Measurements from ENCODE around the gene EXOC3L4. TPM values are rescaled to one million over a fixed set of nuclear protein-coding genes. Genes with fewer than 3 reads are reported as not detected.

The EXOC3L4 gene
- total RNA-seq, 1 experiment from 2014 or later = not detected

- Mint-ChIP-seq H3K9me3 (ENCODE audit: unreplicated experiment) (no peaks in the 10 kb centered on the region), H3K27me3 (ENCODE audit: insufficient read depth, unreplicated experiment) (no peaks in the 10 kb centered on the region), H3K4me1 (ENCODE audit: insufficient read depth, unreplicated experiment) (no peaks in the 10 kb centered on the region), H3K27ac (ENCODE audit: low read depth, unreplicated experiment) (no peak overlapping the region), H3K4me3 (ENCODE audit: unreplicated experiment) (no peak overlapping the region), H3K36me3 (ENCODE audit: insufficient read depth, unreplicated experiment) (no peaks in the 10 kb centered on the region)
- CTCF ChIA-PET = interaction anchor here (1.0 kb wide), 1 partner anchor 54 kb away, joined by 6 read pairs; no protein-coding TSS in a partner anchor
- POLR2A ChIA-PET = interaction anchor here (1.2 kb wide), 1 partner anchor 14 kb away, joined by 3 read pairs; no protein-coding TSS in a partner anchor
- no peak for TF ChIP-seq CTCF (IDR thresholded peaks at IDR 0.05; ENCODE audit: unreplicated experiment)
- intact Hi-C loops (cut with micrococcal nuclease) = no loop called here
- BruUV-seq (replicated peaks) = no TSS peak
- no peak for DNase-seq (ENCODE audit: unreplicated experiment)
Measured at GRCh38 chr14:103157969-103158368, 63.4 kb downstream of the EXOC3L4 start.

- Mint-ChIP-seq H3K9me3 (ENCODE audit: unreplicated experiment) (no peaks in the 10 kb centered on the region), H3K36me3 (ENCODE audit: insufficient read depth, unreplicated experiment) (no peaks in the 10 kb centered on the region), H3K4me3 (ENCODE audit: unreplicated experiment) (no peak overlapping the region), H3K27ac (ENCODE audit: low read depth, unreplicated experiment) (no peak overlapping the region), H3K4me1 (ENCODE audit: insufficient read depth, unreplicated experiment) (no peaks in the 10 kb centered on the region), H3K27me3 (ENCODE audit: insufficient read depth, unreplicated experiment) (no peaks in the 10 kb centered on the region)
- POLR2A ChIA-PET = no interaction called here
- TF ChIP-seq CTCF (IDR thresholded peaks at IDR 0.05; ENCODE audit: unreplicated experiment) = no peak
- DNase-seq (ENCODE audit: unreplicated experiment) = no peak
- BruUV-seq (replicated peaks) = no TSS peak
- CTCF ChIA-PET = interaction anchor here (1.0 kb wide), 1 partner anchor 55 kb away, joined by 6 read pairs; no protein-coding TSS in a partner anchor
- intact Hi-C loops (cut with micrococcal nuclease) = no loop called here
Measured at GRCh38 chr14:103158688-103159087, 64.2 kb downstream of the EXOC3L4 start.

Other genes with a start within 250 kb of the EXOC3L4 start
- gene AMN, start 172.1 kb upstream of the EXOC3L4 start, total RNA-seq (2022) = 0.29 TPM in 1 of 2 replicates, not detected in the other
- 82.7 and 91.1 TPM in 2 replicates for gene CDC42BPB, start 37.2 kb upstream of the EXOC3L4 start, total RNA-seq (2022)
- gene LBHD2, start 10.5 kb upstream of the EXOC3L4 start, total RNA-seq (2022) = not detected in 2 replicates
- 17.9 and 19.1 TPM in 2 replicates for gene TNFAIP2, start 28.7 kb downstream of the EXOC3L4 start, total RNA-seq (2022)
- 149 and 327 TPM in 2 replicates for gene EIF5, start 239.5 kb downstream of the EXOC3L4 start, total RNA-seq (2022)